Peyer's patch (tissue), 4 donors: Measurements from ENCODE around the gene PRX.

Experiments used
- POLR2A ChIP-seq, 2 donors: fragments of 450-650 bp; IDR thresholded peaks; one replicate each; pipeline ENCODE4 v1.5.1; 2017; ENCODE audit warnings: antibody characterized with exemption in 2 of 2, mild to moderate bottlenecking in 2 of 2, moderate library complexity in 2 of 2
- TF ChIP-seq, protein P1 (sequence below), 6 experiments: fragments of 450-650 bp in 4 of 6; fragments of 200-600 bp in 2 of 6; sonication (generic) in 1 of 6; IDR thresholded peaks; one replicate each; pipeline ENCODE4 v1.5.1; 2017 to 2019; ENCODE audit warnings: antibody characterized with exemption in 6 of 6, mild to moderate bottlenecking in 3 of 6, moderate library complexity in 1 of 6

DNA sequence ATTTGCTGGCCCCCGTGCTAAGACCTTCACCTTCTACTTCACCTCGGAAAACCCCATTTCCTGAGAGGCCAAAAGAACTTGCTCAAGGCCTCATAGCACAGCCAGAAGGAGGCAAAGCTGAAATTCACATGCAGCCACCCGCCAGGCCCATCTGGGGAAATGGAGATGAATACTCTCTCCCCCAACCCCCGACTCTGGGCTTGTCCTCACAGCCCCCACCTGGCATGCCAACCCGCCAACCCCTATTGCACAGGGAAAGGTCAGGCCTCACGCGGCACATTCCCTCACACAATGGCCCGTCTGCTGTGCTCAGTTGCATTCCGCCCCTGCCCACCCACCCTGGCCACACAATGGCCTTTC lies 3.2 kb downstream of the PRX start:
- TF ChIP-seq POLR2A (IDR thresholded peaks at IDR 0.05): no peak
- TF ChIP-seq, protein P1, sequence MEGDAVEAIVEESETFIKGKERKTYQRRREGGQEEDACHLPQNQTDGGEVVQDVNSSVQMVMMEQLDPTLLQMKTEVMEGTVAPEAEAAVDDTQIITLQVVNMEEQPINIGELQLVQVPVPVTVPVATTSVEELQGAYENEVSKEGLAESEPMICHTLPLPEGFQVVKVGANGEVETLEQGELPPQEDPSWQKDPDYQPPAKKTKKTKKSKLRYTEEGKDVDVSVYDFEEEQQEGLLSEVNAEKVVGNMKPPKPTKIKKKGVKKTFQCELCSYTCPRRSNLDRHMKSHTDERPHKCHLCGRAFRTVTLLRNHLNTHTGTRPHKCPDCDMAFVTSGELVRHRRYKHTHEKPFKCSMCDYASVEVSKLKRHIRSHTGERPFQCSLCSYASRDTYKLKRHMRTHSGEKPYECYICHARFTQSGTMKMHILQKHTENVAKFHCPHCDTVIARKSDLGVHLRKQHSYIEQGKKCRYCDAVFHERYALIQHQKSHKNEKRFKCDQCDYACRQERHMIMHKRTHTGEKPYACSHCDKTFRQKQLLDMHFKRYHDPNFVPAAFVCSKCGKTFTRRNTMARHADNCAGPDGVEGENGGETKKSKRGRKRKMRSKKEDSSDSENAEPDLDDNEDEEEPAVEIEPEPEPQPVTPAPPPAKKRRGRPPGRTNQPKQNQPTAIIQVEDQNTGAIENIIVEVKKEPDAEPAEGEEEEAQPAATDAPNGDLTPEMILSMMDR (IDR thresholded peaks at IDR 0.05): no peak
